NB4 (cell line): Measurements from ENCODE around the gene SAMD5.

Source experiments
- POLR2A ChIP-seq: IDR thresholded peaks from 2 replicates; pipeline ENCODE4 v1.6.1; 2011; ENCODE audit warnings: mild to moderate bottlenecking; ENCODE audit not compliant: insufficient read length; ENCODE audit errors: extremely low read depth
- TF ChIP-seq, protein P1 (sequence below): IDR thresholded peaks from one replicate; pipeline ENCODE4 v1.5.1; 2012; ENCODE audit warnings: low read depth, low read length
- TF ChIP-seq, protein P2 (sequence below): IDR thresholded peaks from 2 replicates; pipeline ENCODE4 v1.6.1; 2011; ENCODE audit warnings: low read depth, low read length

DNA sequence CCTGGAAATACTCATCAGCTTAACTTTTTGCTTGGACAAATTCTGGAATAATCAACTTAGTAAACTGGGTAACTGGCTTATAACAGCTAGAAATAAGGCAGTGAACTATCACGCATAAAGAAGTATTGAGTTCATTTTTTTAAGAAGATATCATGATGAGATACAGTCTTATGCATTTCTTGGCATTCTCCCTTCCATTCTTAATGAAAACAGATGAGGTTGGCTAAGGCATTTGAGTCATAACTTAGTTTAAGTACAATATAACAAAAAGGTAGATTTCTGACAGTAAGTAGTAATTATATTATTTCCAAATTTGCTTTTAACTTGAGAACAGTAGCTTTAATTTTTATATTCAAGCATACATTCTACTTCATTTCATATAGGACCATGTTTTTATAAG is 56.1 kb downstream of the SAMD5 start:
- no peak for TF ChIP-seq POLR2A
- TF ChIP-seq, protein P1, sequence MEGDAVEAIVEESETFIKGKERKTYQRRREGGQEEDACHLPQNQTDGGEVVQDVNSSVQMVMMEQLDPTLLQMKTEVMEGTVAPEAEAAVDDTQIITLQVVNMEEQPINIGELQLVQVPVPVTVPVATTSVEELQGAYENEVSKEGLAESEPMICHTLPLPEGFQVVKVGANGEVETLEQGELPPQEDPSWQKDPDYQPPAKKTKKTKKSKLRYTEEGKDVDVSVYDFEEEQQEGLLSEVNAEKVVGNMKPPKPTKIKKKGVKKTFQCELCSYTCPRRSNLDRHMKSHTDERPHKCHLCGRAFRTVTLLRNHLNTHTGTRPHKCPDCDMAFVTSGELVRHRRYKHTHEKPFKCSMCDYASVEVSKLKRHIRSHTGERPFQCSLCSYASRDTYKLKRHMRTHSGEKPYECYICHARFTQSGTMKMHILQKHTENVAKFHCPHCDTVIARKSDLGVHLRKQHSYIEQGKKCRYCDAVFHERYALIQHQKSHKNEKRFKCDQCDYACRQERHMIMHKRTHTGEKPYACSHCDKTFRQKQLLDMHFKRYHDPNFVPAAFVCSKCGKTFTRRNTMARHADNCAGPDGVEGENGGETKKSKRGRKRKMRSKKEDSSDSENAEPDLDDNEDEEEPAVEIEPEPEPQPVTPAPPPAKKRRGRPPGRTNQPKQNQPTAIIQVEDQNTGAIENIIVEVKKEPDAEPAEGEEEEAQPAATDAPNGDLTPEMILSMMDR = no peak
- TF ChIP-seq, protein P2, sequence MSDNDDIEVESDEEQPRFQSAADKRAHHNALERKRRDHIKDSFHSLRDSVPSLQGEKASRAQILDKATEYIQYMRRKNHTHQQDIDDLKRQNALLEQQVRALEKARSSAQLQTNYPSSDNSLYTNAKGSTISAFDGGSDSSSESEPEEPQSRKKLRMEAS = no peak
